Liver (tissue), 9 donors: ENCODE measurements around the gene TNNI3K. TPM values are rescaled to one million over a fixed set of nuclear protein-coding genes. Genes with fewer than 3 reads are reported as not detected.

Experiments
- DNase-seq: peaks from one replicate; pipeline ENCODE4 v3.0.0-alpha.2; 2017; ENCODE audit warnings: low spot score
- H3K27ac ChIP-seq, 2 donors: one replicate each; pipeline ENCODE4 v1.7.0; 2013; ENCODE audit warnings: inconsistent platforms in 2 of 2, low read length in 2 of 2, control low read depth in 1 of 2, low read depth in 1 of 2, mild to moderate bottlenecking in 1 of 2
- H3K27me3 ChIP-seq, 4 donors: one replicate each; pipeline versions ENCODE4 v1.6.1 to v1.7.0; 2013; ENCODE audit warnings: low read length in 3 of 4, inconsistent platforms in 1 of 4, mild to moderate bottlenecking in 1 of 4, moderate library complexity in 1 of 4; ENCODE audit not compliant: control insufficient read depth in 4 of 4, insufficient read depth in 4 of 4
- H3K36me3 ChIP-seq, 4 donors: one replicate each; pipeline versions ENCODE4 v1.6.1 to v1.7.0; 2013; ENCODE audit warnings: low read length in 3 of 4, mild to moderate bottlenecking in 3 of 4, low read depth in 1 of 4, moderate library complexity in 1 of 4; ENCODE audit not compliant: control insufficient read depth in 4 of 4, insufficient read depth in 3 of 4
- H3K4me1 ChIP-seq, 4 donors: one replicate each; pipeline versions ENCODE4 v1.6.1 to v1.7.0; 2013; ENCODE audit warnings: low read length in 3 of 4, mild to moderate bottlenecking in 3 of 4, moderate library complexity in 1 of 4; ENCODE audit not compliant: control insufficient read depth in 4 of 4, insufficient read depth in 4 of 4
- H3K4me3 ChIP-seq, 3 donors: one replicate each; pipeline versions ENCODE4 v1.6.1 to v1.7.0; 2013; ENCODE audit warnings: low read length in 3 of 3, control low read depth in 1 of 3, low read depth in 1 of 3, mild to moderate bottlenecking in 1 of 3
- H3K9ac ChIP-seq, 2 donors: one replicate each; pipeline ENCODE4 v1.7.0; 2013; ENCODE audit warnings: low read length in 2 of 2, mild to moderate bottlenecking in 2 of 2, moderate library complexity in 2 of 2, control low read depth in 1 of 2, low read depth in 1 of 2
- H3K9me3 ChIP-seq, 4 donors: one replicate each; pipeline versions ENCODE4 v1.6.1 to v1.7.0; 2013; ENCODE audit warnings: low read length in 3 of 4; ENCODE audit not compliant: control insufficient read depth in 4 of 4
- EGR1 ChIP-seq, 2 donors: IDR thresholded peaks; 2 replicates each; pipeline ENCODE4 v1.6.1; 2016 to 2018; ENCODE audit warnings: antibody characterized with exemption in 2 of 2, low read depth in 2 of 2
- FOXA1 ChIP-seq: IDR thresholded peaks from 2 replicates; pipeline ENCODE4 v1.6.1; 2016; ENCODE audit warnings: antibody characterized with exemption
- FOXA2 ChIP-seq: IDR thresholded peaks from 2 replicates; pipeline ENCODE4 v1.6.1; 2016; ENCODE audit warnings: antibody characterized with exemption
- GABPA ChIP-seq, 2 donors: IDR thresholded peaks in 1 of 2; conservative IDR thresholded peaks in 1 of 2; 2 replicates each; pipeline ENCODE4 v1.6.1; 2016; ENCODE audit warnings: antibody characterized with exemption in 2 of 2, mild to moderate bottlenecking in 1 of 2, moderate library complexity in 1 of 2
- HNF4A ChIP-seq, 2 donors: conservative IDR thresholded peaks; 2 replicates each; pipeline ENCODE4 v1.6.1; 2016; ENCODE audit warnings: antibody characterized with exemption in 2 of 2, mild to moderate bottlenecking in 2 of 2
- HNF4G ChIP-seq: IDR thresholded peaks from 2 replicates; pipeline ENCODE4 v1.6.1; 2016; ENCODE audit warnings: antibody characterized with exemption
- JUND ChIP-seq, 2 donors: IDR thresholded peaks; 2 replicates each; pipeline ENCODE4 v1.6.1; 2016; ENCODE audit warnings: antibody characterized with exemption in 2 of 2
- NR2F2 ChIP-seq: IDR thresholded peaks from 2 replicates; pipeline ENCODE4 v1.6.1; 2016; ENCODE audit warnings: antibody characterized with exemption
- RAD21 ChIP-seq, 2 donors: IDR thresholded peaks; 2 replicates each; pipeline ENCODE4 v1.6.1; 2016; ENCODE audit warnings: antibody characterized with exemption in 2 of 2, mild to moderate bottlenecking in 2 of 2
- RXRA ChIP-seq, 2 donors: IDR thresholded peaks; 2 replicates each; pipeline ENCODE4 v1.6.1; 2017 to 2018; ENCODE audit warnings: antibody characterized with exemption in 2 of 2, mild to moderate bottlenecking in 1 of 2
- SP1 ChIP-seq: IDR thresholded peaks from 2 replicates; pipeline ENCODE4 v1.6.1; 2018; ENCODE audit warnings: antibody characterized with exemption, mild to moderate bottlenecking
- TAF1 ChIP-seq: conservative IDR thresholded peaks from 2 replicates; pipeline ENCODE4 v1.6.1; 2016; ENCODE audit warnings: antibody characterized with exemption, mild to moderate bottlenecking
- YY1 ChIP-seq: IDR thresholded peaks from 2 replicates; pipeline ENCODE4 v1.6.1; 2016; ENCODE audit warnings: antibody characterized with exemption, mild to moderate bottlenecking
- WGBS: extraction: QIAGEN DNeasy Blood & Tissue Kit; methylation state at CpG from one replicate; pipeline ENCODE4 v1.1.7; 2013; 5-methylcytosine and 5-hydroxymethylcytosine counted together
- polyA plus RNA-seq, 2 donors: library from polyadenylated mRNA; stranded (reverse) in 1 of 2; unstranded in 1 of 2; fragments of 200-250 nt in 1 of 2; fragments of >200 nt in 1 of 2; fragmentation: Nextera tagmentation in 1 of 2; extraction: Ambion mirVana in 1 of 2; gene quantifications; one replicate each; pipeline versions ENCODE4 v1.2.1 to v1.2.3, GENCODE V29; 2013 to 2015
- total RNA-seq, 2 donors: library from RNA; depleted of rRNA; stranded (reverse); fragments of >200 nt; gene quantifications; one replicate each; pipeline ENCODE4 v1.2.3, GENCODE V29; 2014
- TF ChIP-seq, protein P1 (sequence below): IDR thresholded peaks from 2 replicates; pipeline ENCODE4 v1.6.1; 2016; ENCODE audit warnings: antibody characterized with exemption
- TF ChIP-seq, protein P2 (sequence below): fragments of 150-350 bp; IDR thresholded peaks from 2 replicates; pipeline ENCODE4 v1.5.1; 2017; ENCODE audit warnings: improper control_type of control experiment, low read depth, low read length; ENCODE audit not compliant: missing input control
- TF ChIP-seq, protein P3 (sequence below): IDR thresholded peaks from 2 replicates; pipeline ENCODE4 v1.6.1; 2016; ENCODE audit warnings: antibody characterized with exemption
- TF ChIP-seq, protein P4 (sequence below): IDR thresholded peaks from 2 replicates; pipeline ENCODE4 v1.6.1; 2016; ENCODE audit warnings: antibody characterized with exemption
- TF ChIP-seq, protein P5 (sequence below): IDR thresholded peaks from 2 replicates; pipeline ENCODE4 v1.6.1; 2016; ENCODE audit warnings: antibody characterized with exemption, mild to moderate bottlenecking
- donor health status: healthy.
- donor health status: healthy.
- donor health status: healthy.
- donor health status: healthy.
- donor health status: healthy.

Gene TNNI3K
- total and polyA plus RNA-seq, 4 donors = 0.09 to 0.10 TPM; not detected in 2

DNA sequence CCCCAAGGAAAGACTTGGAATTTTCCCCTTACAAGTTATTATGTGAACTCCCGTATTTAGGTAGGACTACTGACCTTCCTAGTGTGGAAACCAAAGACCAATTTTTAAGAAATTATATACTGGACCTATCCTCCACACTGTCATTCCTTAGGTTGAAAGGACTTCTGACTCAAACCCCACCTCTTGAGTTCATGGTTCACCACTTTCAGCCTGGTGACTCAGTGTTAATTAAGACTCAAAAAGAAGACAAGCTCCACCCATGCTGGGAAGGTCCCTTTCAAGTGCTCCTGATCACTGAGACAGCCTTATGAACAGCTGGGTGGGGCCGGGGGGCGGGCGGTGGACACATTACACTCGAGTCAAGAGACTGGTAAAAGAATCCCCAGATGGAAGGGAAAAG is 164.1 kb downstream of the TNNI3K start:
- DNase-seq = no peak
- H3K27ac ChIP-seq = no peak overlapping the region
- no peaks in the 10 kb centered on the region for H3K4me1 ChIP-seq
- no peak overlapping the region for H3K9ac ChIP-seq
- 86% methylated on average over 5 of the region's 5 CpGs for WGBS
- TF ChIP-seq RAD21 (IDR thresholded peaks at IDR 0.05) = no peak
- TF ChIP-seq TAF1 = no peak
- TF ChIP-seq, protein P1, sequence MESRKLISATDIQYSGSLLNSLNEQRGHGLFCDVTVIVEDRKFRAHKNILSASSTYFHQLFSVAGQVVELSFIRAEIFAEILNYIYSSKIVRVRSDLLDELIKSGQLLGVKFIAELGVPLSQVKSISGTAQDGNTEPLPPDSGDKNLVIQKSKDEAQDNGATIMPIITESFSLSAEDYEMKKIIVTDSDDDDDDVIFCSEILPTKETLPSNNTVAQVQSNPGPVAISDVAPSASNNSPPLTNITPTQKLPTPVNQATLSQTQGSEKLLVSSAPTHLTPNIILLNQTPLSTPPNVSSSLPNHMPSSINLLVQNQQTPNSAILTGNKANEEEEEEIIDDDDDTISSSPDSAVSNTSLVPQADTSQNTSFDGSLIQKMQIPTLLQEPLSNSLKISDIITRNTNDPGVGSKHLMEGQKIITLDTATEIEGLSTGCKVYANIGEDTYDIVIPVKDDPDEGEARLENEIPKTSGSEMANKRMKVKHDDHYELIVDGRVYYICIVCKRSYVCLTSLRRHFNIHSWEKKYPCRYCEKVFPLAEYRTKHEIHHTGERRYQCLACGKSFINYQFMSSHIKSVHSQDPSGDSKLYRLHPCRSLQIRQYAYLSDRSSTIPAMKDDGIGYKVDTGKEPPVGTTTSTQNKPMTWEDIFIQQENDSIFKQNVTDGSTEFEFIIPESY = no peak
- no peak for TF ChIP-seq HNF4G
- TF ChIP-seq JUND (IDR thresholded peaks at IDR 0.05) = no peak
- TF ChIP-seq, protein P2, sequence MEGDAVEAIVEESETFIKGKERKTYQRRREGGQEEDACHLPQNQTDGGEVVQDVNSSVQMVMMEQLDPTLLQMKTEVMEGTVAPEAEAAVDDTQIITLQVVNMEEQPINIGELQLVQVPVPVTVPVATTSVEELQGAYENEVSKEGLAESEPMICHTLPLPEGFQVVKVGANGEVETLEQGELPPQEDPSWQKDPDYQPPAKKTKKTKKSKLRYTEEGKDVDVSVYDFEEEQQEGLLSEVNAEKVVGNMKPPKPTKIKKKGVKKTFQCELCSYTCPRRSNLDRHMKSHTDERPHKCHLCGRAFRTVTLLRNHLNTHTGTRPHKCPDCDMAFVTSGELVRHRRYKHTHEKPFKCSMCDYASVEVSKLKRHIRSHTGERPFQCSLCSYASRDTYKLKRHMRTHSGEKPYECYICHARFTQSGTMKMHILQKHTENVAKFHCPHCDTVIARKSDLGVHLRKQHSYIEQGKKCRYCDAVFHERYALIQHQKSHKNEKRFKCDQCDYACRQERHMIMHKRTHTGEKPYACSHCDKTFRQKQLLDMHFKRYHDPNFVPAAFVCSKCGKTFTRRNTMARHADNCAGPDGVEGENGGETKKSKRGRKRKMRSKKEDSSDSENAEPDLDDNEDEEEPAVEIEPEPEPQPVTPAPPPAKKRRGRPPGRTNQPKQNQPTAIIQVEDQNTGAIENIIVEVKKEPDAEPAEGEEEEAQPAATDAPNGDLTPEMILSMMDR = no peak
- TF ChIP-seq, protein P3, sequence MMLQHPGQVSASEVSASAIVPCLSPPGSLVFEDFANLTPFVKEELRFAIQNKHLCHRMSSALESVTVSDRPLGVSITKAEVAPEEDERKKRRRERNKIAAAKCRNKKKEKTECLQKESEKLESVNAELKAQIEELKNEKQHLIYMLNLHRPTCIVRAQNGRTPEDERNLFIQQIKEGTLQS = no peak
- TF ChIP-seq, protein P4, sequence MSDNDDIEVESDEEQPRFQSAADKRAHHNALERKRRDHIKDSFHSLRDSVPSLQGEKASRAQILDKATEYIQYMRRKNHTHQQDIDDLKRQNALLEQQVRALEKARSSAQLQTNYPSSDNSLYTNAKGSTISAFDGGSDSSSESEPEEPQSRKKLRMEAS = no peak
- TF ChIP-seq YY1 = no peak
- no peak for TF ChIP-seq EGR1 (IDR thresholded peaks at IDR 0.05; ENCODE audit: low read depth in 2 of 2)
- TF ChIP-seq, protein P5, sequence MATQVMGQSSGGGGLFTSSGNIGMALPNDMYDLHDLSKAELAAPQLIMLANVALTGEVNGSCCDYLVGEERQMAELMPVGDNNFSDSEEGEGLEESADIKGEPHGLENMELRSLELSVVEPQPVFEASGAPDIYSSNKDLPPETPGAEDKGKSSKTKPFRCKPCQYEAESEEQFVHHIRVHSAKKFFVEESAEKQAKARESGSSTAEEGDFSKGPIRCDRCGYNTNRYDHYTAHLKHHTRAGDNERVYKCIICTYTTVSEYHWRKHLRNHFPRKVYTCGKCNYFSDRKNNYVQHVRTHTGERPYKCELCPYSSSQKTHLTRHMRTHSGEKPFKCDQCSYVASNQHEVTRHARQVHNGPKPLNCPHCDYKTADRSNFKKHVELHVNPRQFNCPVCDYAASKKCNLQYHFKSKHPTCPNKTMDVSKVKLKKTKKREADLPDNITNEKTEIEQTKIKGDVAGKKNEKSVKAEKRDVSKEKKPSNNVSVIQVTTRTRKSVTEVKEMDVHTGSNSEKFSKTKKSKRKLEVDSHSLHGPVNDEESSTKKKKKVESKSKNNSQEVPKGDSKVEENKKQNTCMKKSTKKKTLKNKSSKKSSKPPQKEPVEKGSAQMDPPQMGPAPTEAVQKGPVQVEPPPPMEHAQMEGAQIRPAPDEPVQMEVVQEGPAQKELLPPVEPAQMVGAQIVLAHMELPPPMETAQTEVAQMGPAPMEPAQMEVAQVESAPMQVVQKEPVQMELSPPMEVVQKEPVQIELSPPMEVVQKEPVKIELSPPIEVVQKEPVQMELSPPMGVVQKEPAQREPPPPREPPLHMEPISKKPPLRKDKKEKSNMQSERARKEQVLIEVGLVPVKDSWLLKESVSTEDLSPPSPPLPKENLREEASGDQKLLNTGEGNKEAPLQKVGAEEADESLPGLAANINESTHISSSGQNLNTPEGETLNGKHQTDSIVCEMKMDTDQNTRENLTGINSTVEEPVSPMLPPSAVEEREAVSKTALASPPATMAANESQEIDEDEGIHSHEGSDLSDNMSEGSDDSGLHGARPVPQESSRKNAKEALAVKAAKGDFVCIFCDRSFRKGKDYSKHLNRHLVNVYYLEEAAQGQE = no peak
- no peak for TF ChIP-seq HNF4A (conservative IDR thresholded peaks at IDR 0.05)
- TF ChIP-seq FOXA2 = no peak
- TF ChIP-seq NR2F2 = no peak
- no peak for TF ChIP-seq SP1
- no peak for TF ChIP-seq GABPA (IDR thresholded peaks at IDR 0.05 in 1 of 2, conservative IDR thresholded peaks at IDR 0.05 in 1 of 2)
- no peak for TF ChIP-seq FOXA1
- TF ChIP-seq RXRA (IDR thresholded peaks at IDR 0.05) = no peak
- no peaks in the 10 kb centered on the region for H3K9me3 ChIP-seq
- H3K4me3 ChIP-seq = no peak overlapping the region
- H3K27me3 ChIP-seq = no peaks in the 10 kb centered on the region
- no peaks in the 10 kb centered on the region for H3K36me3 ChIP-seq
